DND-41 (cell line): Measurements from ENCODE around the gene AKT1.

Experiments used
- ATAC-seq: fragments of 200-7000 bp; cut with Tn5 transposase; 3 replicates; pipeline ENCODE4 v1.9.1; 2021; ENCODE audit warnings: low read depth; ENCODE audit not compliant: insufficient read depth
- DNase-seq: peaks from one replicate; pipeline ENCODE4 v3.0.0-alpha.2; 2020
- H2AFZ ChIP-seq: 2 replicates; pipeline ENCODE4 v1.6.0; 2012; ENCODE audit warnings: low read depth, low read length
- H3K27ac ChIP-seq: 2 replicates; pipeline ENCODE4 v1.5.1; 2012; ENCODE audit warnings: low read length, inconsistent platforms
- H3K27me3 ChIP-seq: fragments of 200-600 bp; sonication (generic); 2 replicates; pipeline ENCODE4 v1.6.0; 2012; ENCODE audit warnings: low read length, mild to moderate bottlenecking, inconsistent platforms; ENCODE audit not compliant: insufficient read depth, poor library complexity
- H3K36me3 ChIP-seq: 2 replicates; pipeline ENCODE4 v1.5.1; 2012; ENCODE audit warnings: low read length, inconsistent platforms; ENCODE audit not compliant: insufficient read depth
- H3K4me1 ChIP-seq: 2 replicates; pipeline ENCODE4 v1.5.1; 2012; ENCODE audit warnings: mild to moderate bottlenecking, low read length; ENCODE audit not compliant: insufficient read depth
- H3K4me2 ChIP-seq: 2 replicates; pipeline ENCODE4 v1.6.0; 2012; ENCODE audit warnings: mild to moderate bottlenecking, moderate library complexity, low read length, inconsistent platforms; ENCODE audit not compliant: insufficient read depth
- H3K4me3 ChIP-seq, 2 experiments: fragments of 200-600 bp in 1 of 2; shearing (Covaris generic) in 1 of 2; 2 replicates each; pipeline ENCODE4 v1.5.1; 2012 to 2016; ENCODE audit warnings: inconsistent platforms in 2 of 2, low read length in 2 of 2, mild to moderate bottlenecking in 2 of 2, low read depth in 1 of 2, moderate library complexity in 1 of 2
- H3K79me2 ChIP-seq: 2 replicates; pipeline ENCODE4 v1.6.0; 2012; ENCODE audit warnings: low read length, inconsistent platforms; ENCODE audit not compliant: insufficient read depth
- H3K9ac ChIP-seq: 2 replicates; pipeline ENCODE4 v1.6.0; 2012; ENCODE audit warnings: low read depth, mild to moderate bottlenecking, inconsistent platforms, low read length, moderate library complexity
- H3K9me3 ChIP-seq: 2 replicates; pipeline ENCODE4 v1.5.1; 2012; ENCODE audit warnings: low read length, moderate library complexity, mild to moderate bottlenecking, inconsistent platforms; ENCODE audit not compliant: insufficient read depth, severe bottlenecking
- H4K20me1 ChIP-seq: 2 replicates; pipeline ENCODE4 v1.6.0; 2012; ENCODE audit warnings: low read length; ENCODE audit not compliant: insufficient read depth
- CTCF ChIP-seq: IDR thresholded peaks from 2 replicates; pipeline ENCODE4 v1.5.1; 2012; ENCODE audit warnings: borderline replicate concordance, low read length, moderate library complexity, mild to moderate bottlenecking; ENCODE audit not compliant: poor library complexity, severe bottlenecking; ENCODE audit errors: extremely low read depth
- EZH2 ChIP-seq: IDR thresholded peaks from 3 replicates; pipeline ENCODE4 v1.6.1; 2012; ENCODE audit warnings: borderline replicate concordance, low read depth, mild to moderate bottlenecking, moderate library complexity, low read length, inconsistent platforms; ENCODE audit not compliant: severe bottlenecking

AKT1 gene

GRCh38 chr14:104775073-104775489 is 20.5 kb downstream of the AKT1 start:
- Histone ChIP-seq H4K20me1 (peaks cover 83% of the 10 kb centered on the region), H3K4me3 (no peak overlapping the region), H3K27me3 (no peaks in the 10 kb centered on the region), H3K79me2 (peaks cover 10% of the 10 kb centered on the region), H3K27ac (no peak overlapping the region), H3K4me2 (no peak overlapping the region), H2AFZ (no peak overlapping the region), H3K36me3 (peaks cover 98% of the 10 kb centered on the region), H3K9me3 (no peaks in the 10 kb centered on the region), H3K9ac (no peak overlapping the region), H3K4me1 (no peaks in the 10 kb centered on the region)
- DNase-seq (no peak), ATAC-seq (no peak)
- TF ChIP-seq CTCF (no peak), EZH2 (no peak)

GRCh38 chr14:104774453-104775072 is 21.0 kb downstream of the AKT1 start:
- H3K79me2 ChIP-seq, result peaks cover 5% of the 10 kb centered on the region
- H3K4me3 ChIP-seq, result no peak overlapping the region
- ATAC-seq (no peak), DNase-seq (no peak)
- no peak overlapping the region for H3K4me2 ChIP-seq
- no peaks in the 10 kb centered on the region for H3K9me3 ChIP-seq
- no peaks in the 10 kb centered on the region for H3K27me3 ChIP-seq
- peaks cover 81% of the 10 kb centered on the region for H4K20me1 ChIP-seq
- no peak overlapping the region for H3K9ac ChIP-seq
- no peaks in the 10 kb centered on the region for H3K4me1 ChIP-seq
- H3K27ac ChIP-seq, result no peak overlapping the region
- H2AFZ ChIP-seq, result no peak overlapping the region
- TF ChIP-seq CTCF (no peak), EZH2 (no peak)
- peaks cover 99% of the 10 kb centered on the region for H3K36me3 ChIP-seq

- no peak overlapping the region for H3K4me2 ChIP-seq
- no peak overlapping the region for H3K27ac ChIP-seq
- ATAC-seq (no peak), DNase-seq (no peak)
- peaks cover 79% of the 10 kb centered on the region for H4K20me1 ChIP-seq
- peaks cover 2% of the 10 kb centered on the region; the same call in 1 of the 2 replicates for H3K4me1 ChIP-seq
- no peaks in the 10 kb centered on the region for H3K9me3 ChIP-seq
- no peak overlapping the region for H3K9ac ChIP-seq
- H3K27me3 ChIP-seq, result no peaks in the 10 kb centered on the region
- peaks cover 95% of the 10 kb centered on the region for H3K36me3 ChIP-seq
- no peak overlapping the region for H3K4me3 ChIP-seq
- TF ChIP-seq EZH2 (no peak), CTCF (no peak)
- H3K79me2 ChIP-seq, result no peaks in the 10 kb centered on the region; the same call in 1 of the 2 replicates
- H2AFZ ChIP-seq, result no peak overlapping the region
These were observed 21.8 kb downstream of the AKT1 start for GRCh38 chr14:104773505-104774452.
